CD14-positive monocyte (primary cell): ENCODE data around the gene MYO1E. TPM values are rescaled to one million over a fixed set of nuclear protein-coding genes. Genes with fewer than 3 reads are reported as not detected.

Source experiments
- DNase-seq, 3 donors: peaks; one replicate each; pipeline ENCODE4 v3.0.0-alpha.2; 2011 to 2022
- H2AFZ ChIP-seq: 2 replicates; pipeline ENCODE4 v1.6.0; 2012; ENCODE audit warnings: mild to moderate bottlenecking, low read depth, low read length, inconsistent platforms; ENCODE audit not compliant: insufficient read depth, poor library complexity, severe bottlenecking
- H3K27ac ChIP-seq, 2 donors: 1 replicate in 1 of 2; 2 replicates in 1 of 2; pipeline ENCODE4 v1.5.1; 2012 to 2013; ENCODE audit warnings: low read length in 2 of 2, control low read depth in 1 of 2, inconsistent platforms in 1 of 2, low read depth in 1 of 2, mild to moderate bottlenecking in 1 of 2
- H3K27me3 ChIP-seq, 2 donors: one replicate each; pipeline versions ENCODE4 v1.6.0 to v1.6.1; 2011 to 2013; ENCODE audit warnings: low read length in 2 of 2; ENCODE audit not compliant: control insufficient read depth in 2 of 2, insufficient read depth in 2 of 2
- H3K36me3 ChIP-seq, 2 donors: replicated peaks in 1 of 2; 1 replicate in 1 of 2; 2 replicates in 1 of 2; pipeline versions ENCODE4 v1.5.1 to v1.6.1; 2012 to 2013; ENCODE audit warnings: low read length in 2 of 2, control low read depth in 1 of 2, inconsistent platforms in 1 of 2, mild to moderate bottlenecking in 1 of 2; ENCODE audit not compliant: insufficient read depth in 2 of 2, control insufficient read depth in 1 of 2
- H3K4me1 ChIP-seq, 2 donors: 1 replicate in 1 of 2; 2 replicates in 1 of 2; pipeline versions ENCODE4 v1.5.1 to v1.6.1; 2012 to 2013; ENCODE audit warnings: low read length in 2 of 2, control low read depth in 1 of 2, inconsistent platforms in 1 of 2, mild to moderate bottlenecking in 1 of 2, moderate library complexity in 1 of 2; ENCODE audit not compliant: insufficient read depth in 2 of 2, control insufficient read depth in 1 of 2
- H3K4me2 ChIP-seq: replicated peaks from 2 replicates; pipeline ENCODE3; 2012; ENCODE audit warnings: low read length, moderate library complexity, mild to moderate bottlenecking; ENCODE audit not compliant: poor library complexity, severe bottlenecking; ENCODE audit errors: extremely low read depth
- H3K4me3 ChIP-seq, 3 experiments: fragments of 200-600 bp in 1 of 3; sonication (generic) in 1 of 3; replicated peaks in 1 of 3; 1 replicate in 2 of 3; 2 replicates in 1 of 3; pipeline ENCODE4 v1.5.1; 2011 to 2013; ENCODE audit warnings: low read length in 3 of 3, mild to moderate bottlenecking in 3 of 3, control low read depth in 2 of 3, low read depth in 2 of 3, inconsistent platforms in 1 of 3, moderate library complexity in 1 of 3
- H3K79me2 ChIP-seq: 2 replicates; pipeline ENCODE4 v1.6.0; 2012; ENCODE audit warnings: mild to moderate bottlenecking, control low read depth, inconsistent platforms, low read length, moderate library complexity; ENCODE audit not compliant: insufficient read depth
- H3K9ac ChIP-seq: 2 replicates; pipeline ENCODE4 v1.6.0; 2017; ENCODE audit warnings: low read length, mild to moderate bottlenecking; ENCODE audit not compliant: insufficient read depth, poor library complexity, severe bottlenecking
- H3K9me3 ChIP-seq, 2 donors: replicated peaks in 1 of 2; 1 replicate in 1 of 2; 2 replicates in 1 of 2; pipeline versions ENCODE4 v1.5.1 to v1.6.1; 2012 to 2013; ENCODE audit warnings: low read length in 2 of 2, control low read depth in 1 of 2; ENCODE audit not compliant: control insufficient read depth in 1 of 2, insufficient read depth in 1 of 2
- H4K20me1 ChIP-seq: 2 replicates; pipeline ENCODE4 v1.6.0; 2012; ENCODE audit warnings: mild to moderate bottlenecking, low read length, control low read depth, moderate library complexity; ENCODE audit not compliant: insufficient read depth
- H3K27ac Mint-ChIP-seq, 7 donors: one replicate each; pipeline ENCODE4 v1.8.0; 2020; ENCODE audit warnings: mild to moderate bottlenecking in 7 of 7, mixed read lengths in 7 of 7, moderate library complexity in 6 of 7, inconsistent platforms in 2 of 7
- H3K27me3 Mint-ChIP-seq, 3 donors: one replicate each; pipeline ENCODE4 v1.8.0; 2021 to 2022; ENCODE audit warnings: low read depth in 3 of 3, mild to moderate bottlenecking in 3 of 3, mixed read lengths in 3 of 3, moderate library complexity in 3 of 3, inconsistent platforms in 1 of 3
- H3K36me3 Mint-ChIP-seq, 2 donors: one replicate each; pipeline ENCODE4 v1.8.0; 2020; ENCODE audit warnings: mixed read lengths in 2 of 2, inconsistent platforms in 1 of 2, mild to moderate bottlenecking in 1 of 2
- H3K4me1 Mint-ChIP-seq: one replicate; pipeline ENCODE4 v1.8.0; 2020; ENCODE audit warnings: mild to moderate bottlenecking, mixed read lengths
- H3K4me3 Mint-ChIP-seq, 2 donors: one replicate each; pipeline ENCODE4 v1.8.0; 2020; ENCODE audit warnings: mild to moderate bottlenecking in 2 of 2, mixed read lengths in 2 of 2, moderate library complexity in 1 of 2
- H3K9me3 Mint-ChIP-seq, 7 donors: one replicate each; pipeline ENCODE4 v1.8.0; 2020 to 2022; ENCODE audit warnings: mixed read lengths in 7 of 7, mild to moderate bottlenecking in 6 of 7, moderate library complexity in 6 of 7, inconsistent platforms in 2 of 7
- CTCF ChIP-seq: fragments of 200-600 bp; IDR thresholded peaks from one replicate; pipeline ENCODE4 v1.8.0; 2022; ENCODE audit warnings: antibody characterized with exemption, mild to moderate bottlenecking
- WGBS: methylation state at CpG from one replicate; pipeline ENCODE4 v1.1.5; 2013; ENCODE audit warnings: missing lambda C conversion rate; ENCODE audit not compliant: insufficient coverage; 5-methylcytosine and 5-hydroxymethylcytosine counted together
- intact Hi-C, 2 donors: fragments of 100-400 bp; cut with micrococcal nuclease; formaldehyde crosslinking; loops; one replicate each; pipeline versions ENCODE4 v1.15.0 to v1.15.1; 2023
- polyA plus RNA-seq, 3 donors: library from polyadenylated mRNA; depleted of rRNA in 1 of 3; unstranded in 2 of 3; stranded (reverse) in 1 of 3; fragments of 300-500 nt in 2 of 3; fragments of >200 nt in 1 of 3; fragmentation: Illumina TruSeq in 2 of 3; gene quantifications; 1 replicate in 2 of 3; 2 replicates in 1 of 3; pipeline ENCODE4 v1.2.3, GENCODE V29; 2012 to 2021

The MYO1E gene
- polyA plus RNA-seq, 3 donors: 5.5 to 16.2 (median 6.2) TPM

GRCh38 chr15:59252137-59252536, 120.5 kb downstream of the MYO1E start:
- TF ChIP-seq CTCF: no peak
- Histone ChIP-seq H3K9ac (no peak overlapping the region), H3K4me1 (peaks cover 4 to 10% of the 10 kb centered on the region in 2 donors), H3K36me3 (peaks cover 2 to 8% of the 10 kb centered on the region in 2 donors), H4K20me1 (peaks cover 4% of the 10 kb centered on the region), H3K9me3 (no peaks in the 10 kb centered on the region), H3K27me3 (no peaks in the 10 kb centered on the region), H3K4me3 (no peak overlapping the region), H3K79me2 (no peaks in the 10 kb centered on the region), H3K27ac (no peak overlapping the region), H2AFZ (no peak overlapping the region), H3K4me2 (no peak overlapping the region)
- WGBS: 100% methylated on average over 1 of the region's 5 CpGs
- no peak for DNase-seq
- intact Hi-C loops: loop anchor here in 1 of 2 donors (5.0 kb wide), 1 partner anchor 240 kb away; no protein-coding TSS in a partner anchor
- H3K4me1 Mint-ChIP-seq: peaks cover 11% of the 10 kb centered on the region
- no peaks in the 10 kb centered on the region for H3K9me3 Mint-ChIP-seq
- peaks cover 8 to 33% of the 10 kb centered on the region in 2 donors for H3K36me3 Mint-ChIP-seq
- no peak overlapping the region for H3K4me3 Mint-ChIP-seq
- no peaks in the 10 kb centered on the region for H3K27me3 Mint-ChIP-seq
- H3K27ac Mint-ChIP-seq: no peak overlapping the region

GRCh38 chr15:59251001-59251845, 121.4 kb downstream of the MYO1E start:
- Histone ChIP-seq H3K27ac (no peak overlapping the region), H3K4me3 (no peak overlapping the region), H3K9me3 (no peaks in the 10 kb centered on the region), H3K79me2 (no peaks in the 10 kb centered on the region), H3K4me1 (peaks cover 4 to 10% of the 10 kb centered on the region in 2 donors), H3K4me2 (no peak overlapping the region), H4K20me1 (peaks cover 4% of the 10 kb centered on the region), H3K36me3 (peaks cover 0 to 8% of the 10 kb centered on the region in 2 donors), H3K9ac (no peak overlapping the region), H3K27me3 (no peaks in the 10 kb centered on the region), H2AFZ (no peak overlapping the region)
- Mint-ChIP-seq H3K9me3 (no peaks in the 10 kb centered on the region), H3K27me3 (no peaks in the 10 kb centered on the region), H3K27ac (peak overlapping the region in 2 of 7 donors; percentile 33 to 66), H3K36me3 (peaks cover 8 to 33% of the 10 kb centered on the region in 2 donors), H3K4me3 (no peak overlapping the region), H3K4me1 (peaks cover 11% of the 10 kb centered on the region)
- intact Hi-C loops: loop anchor here in 1 of 2 donors (5.0 kb wide), 1 partner anchor 241 kb away; no protein-coding TSS in a partner anchor
- 20% methylated on average over 1 of the region's 7 CpGs for WGBS
- no peak for TF ChIP-seq CTCF
- DNase-seq: peak in 2 of 3 donors; percentile 3 to 5
